A549 (cell line): Measurements from ENCODE around the gene ACTL7B. TPM values are rescaled to one million over a fixed set of nuclear protein-coding genes. Genes with fewer than 3 reads are reported as not detected.

Experiments used
- ATAC-seq, 2 experiments: fragments of 200-7000 bp in 1 of 2; fragments of >200 bp in 1 of 2; cut with Nextera tagmentation in 1 of 2; cut with Tn5 transposase in 1 of 2; 3 replicates each; pipeline versions ENCODE4 v1.8.0 to v1.9.1; 2018 to 2020; ENCODE audit warnings: mild to moderate bottlenecking in 1 of 2, moderate library complexity in 1 of 2
- CTCF ChIA-PET: fragments of 300-600 bp; sonication (Branson Sonifier 250); formaldehyde crosslinking; extraction: SDS; loops from one replicate; lab custom pipeline; 2021; ENCODE audit warnings: antibody characterized with exemption, inconsistent platforms; lab: Yijun Ruan, JAX
- POLR2A ChIA-PET: fragments of 350-600 bp; formaldehyde crosslinking; extraction: SDS; loops from one replicate; lab custom pipeline; 2021; ENCODE audit warnings: antibody characterized with exemption, inconsistent platforms; lab: Yijun Ruan, JAX
- DNase-seq, 2 experiments: peaks; one replicate each; pipeline versions ENCODE4 v3.0.0 to v3.0.0-alpha.2; 2011 to 2016; ENCODE audit warnings: low read depth in 1 of 2, low spot score in 1 of 2
- FAIRE-seq: peaks from 2 replicates; lab custom pipeline; 2011; peaks lifted over from hg19 to GRCh38; lab: Jason Lieb, UNC
- H3K27ac ChIP-seq, 2 experiments: fragments of >200 bp; sonication (Bioruptor Twin); formaldehyde crosslinking; 3 replicates each; pipeline ENCODE4 v1.5.1; 2016 to 2017
- H3K4me1 ChIP-seq: fragments of >200 bp; sonication (Bioruptor Twin); formaldehyde crosslinking; 3 replicates; pipeline ENCODE4 v1.6.1; 2016
- H3K4me2 ChIP-seq: fragments of >200 bp; sonication (Bioruptor Twin); formaldehyde crosslinking; 3 replicates; pipeline ENCODE4 v1.6.1; 2016
- H3K4me3 ChIP-seq: fragments of >200 bp; sonication (Bioruptor Twin); formaldehyde crosslinking; 3 replicates; pipeline ENCODE4 v1.5.1; 2016
- H3K9me3 ChIP-seq: fragments of >200 bp; sonication (Bioruptor Twin); formaldehyde crosslinking; 3 replicates; pipeline ENCODE4 v1.6.1; 2016
- BHLHE40 ChIP-seq: IDR thresholded peaks from 2 replicates; pipeline ENCODE4 v1.6.1; 2012; ENCODE audit warnings: low read depth, low read length, inconsistent platforms
- CEBPB ChIP-seq, 2 experiments: fragments of >200 bp in 1 of 2; sonication (Bioruptor Twin) in 1 of 2; formaldehyde crosslinking in 1 of 2; IDR thresholded peaks; 2 replicates each; pipeline ENCODE4 v1.6.1; 2012 to 2016
- CHD2 ChIP-seq: fragments of 150-350 bp; IDR thresholded peaks from 2 replicates; pipeline ENCODE4 v1.6.1; 2014; ENCODE audit warnings: low read length; ENCODE audit not compliant: partially characterized antibody
- EHMT2 ChIP-seq: fragments of 200-600 bp; sonication (generic); IDR thresholded peaks from 2 replicates; pipeline ENCODE4 v1.6.1; 2016; ENCODE audit warnings: antibody characterized with exemption, low read depth, mild to moderate bottlenecking, moderate library complexity
- EP300 ChIP-seq, 2 experiments: fragments of >200 bp; sonication (Bioruptor Twin); formaldehyde crosslinking; IDR thresholded peaks; 2 replicates in 1 of 2; 3 replicates in 1 of 2; pipeline ENCODE4 v1.6.1; 2016 to 2017
- ESRRA ChIP-seq: fragments of 150-350 bp; IDR thresholded peaks from 2 replicates; pipeline ENCODE4 v1.6.1; 2014; ENCODE audit warnings: mild to moderate bottlenecking, low read length, borderline replicate concordance
- FOSL2 ChIP-seq, 2 experiments: fragments of 450-650 bp in 1 of 2; fragments of >200 bp in 1 of 2; sonication (Bioruptor Twin) in 1 of 2; formaldehyde crosslinking; IDR thresholded peaks; 2 replicates each; pipeline versions ENCODE4 v1.5.0 to v1.6.1; 2016 to 2020; ENCODE audit warnings: mild to moderate bottlenecking in 1 of 2, moderate library complexity in 1 of 2
- GATA3 ChIP-seq: IDR thresholded peaks from 2 replicates; pipeline ENCODE4 v1.6.1; 2012; ENCODE audit warnings: borderline replicate concordance
- HDAC2 ChIP-seq: fragments of 200-600 bp; sonication (generic); IDR thresholded peaks from 2 replicates; pipeline ENCODE4 v1.6.1; 2016
- HOXA7 ChIP-seq: fragments of 250-450 bp; sonication (Bioruptor Pico); IDR thresholded peaks from 2 replicates; pipeline ENCODE4 v1.5.0; 2020; ENCODE audit warnings: mild to moderate bottlenecking, moderate library complexity
- HOXB5 ChIP-seq: fragments of 250-450 bp; sonication (Bioruptor Pico); IDR thresholded peaks from 2 replicates; pipeline ENCODE4 v1.5.0; 2020; ENCODE audit warnings: mild to moderate bottlenecking, moderate library complexity
- JUNB ChIP-seq: fragments of >200 bp; sonication (Bioruptor Twin); formaldehyde crosslinking; IDR thresholded peaks from 2 replicates; pipeline ENCODE4 v1.6.1; 2016
- MAZ ChIP-seq: fragments of 150-350 bp; IDR thresholded peaks from 2 replicates; pipeline ENCODE4 v1.6.1; 2014; ENCODE audit warnings: antibody characterized with exemption, low read depth, low read length, borderline replicate concordance
- NFE2L2 ChIP-seq: fragments of 150-350 bp; conservative IDR thresholded peaks from 2 replicates; pipeline ENCODE4 v1.6.1; 2014; ENCODE audit warnings: low read length
- PHF8 ChIP-seq: fragments of 200-600 bp; sonication (generic); IDR thresholded peaks from 2 replicates; pipeline ENCODE4 v1.6.1; 2016; ENCODE audit warnings: low read depth, mild to moderate bottlenecking, antibody characterized with exemption, moderate library complexity, borderline replicate concordance
- RARB ChIP-seq: fragments of 250-450 bp; sonication (Bioruptor Pico); IDR thresholded peaks from 2 replicates; pipeline ENCODE4 v1.8.0; 2021; ENCODE audit warnings: mild to moderate bottlenecking, moderate library complexity
- RCOR1 ChIP-seq: fragments of 150-350 bp; IDR thresholded peaks from 2 replicates; pipeline ENCODE4 v1.6.1; 2014; ENCODE audit warnings: antibody characterized with exemption, low read length, low read depth
- RFX5 ChIP-seq: fragments of 450-650 bp; IDR thresholded peaks from 2 replicates; pipeline ENCODE4 v1.7.1; 2014; ENCODE audit warnings: antibody characterized with exemption, mild to moderate bottlenecking, moderate library complexity
- SMC3 ChIP-seq: fragments of >200 bp; sonication (Bioruptor Twin); formaldehyde crosslinking; IDR thresholded peaks from 3 replicates; pipeline ENCODE4 v1.6.1; 2018; ENCODE audit warnings: inconsistent platforms
- SREBF2 ChIP-seq: fragments of 450-650 bp; IDR thresholded peaks from 2 replicates; pipeline ENCODE4 v1.6.1; 2014; ENCODE audit warnings: mild to moderate bottlenecking, moderate library complexity
- TFCP2L1 ChIP-seq: fragments of 250-450 bp; sonication (Bioruptor Pico); IDR thresholded peaks from 2 replicates; pipeline ENCODE4 v1.5.0; 2021; ENCODE audit warnings: mild to moderate bottlenecking
- TP53 ChIP-seq: fragments of 250-450 bp; sonication (Bioruptor Pico); IDR thresholded peaks from 2 replicates; pipeline ENCODE4 v1.5.0; 2021; ENCODE audit warnings: mild to moderate bottlenecking, moderate library complexity
- WGBS: methylation state at CpG from one replicate; pipeline ENCODE4 v1.1.6; 2017; ENCODE audit errors: missing lambda C conversion rate; 5-methylcytosine and 5-hydroxymethylcytosine counted together
- polyA plus RNA-seq, 4 experiments: library from polyadenylated mRNA; depleted of rRNA in 3 of 4; stranded (reverse); fragments of >200 nt; fragmentation: RNase III in 1 of 4; extraction: RNeasy Plus Mini Kit Qiagen cat#74134 plus additional on column Dnase treatment in 1 of 4; gene quantifications; 2 replicates in 3 of 4; 3 replicates in 1 of 4; pipeline ENCODE4 v1.2.3, GENCODE V29; 2011 to 2017
- TF ChIP-seq, protein P1 (sequence below): fragments of 200-600 bp; sonication (generic); IDR thresholded peaks from 2 replicates; pipeline ENCODE4 v1.6.1; 2016; ENCODE audit warnings: antibody characterized with exemption, mild to moderate bottlenecking, moderate library complexity
- TF ChIP-seq, protein P2 (sequence below): fragments of 250-450 bp; sonication (Bioruptor Pico); IDR thresholded peaks from 2 replicates; pipeline ENCODE4 v1.5.0; 2021; ENCODE audit warnings: mild to moderate bottlenecking, moderate library complexity, borderline replicate concordance
- TF ChIP-seq, protein P3 (sequence below): fragments of 250-450 bp; sonication (Bioruptor Pico); IDR thresholded peaks from 2 replicates; pipeline ENCODE4 v1.5.0; 2020; ENCODE audit warnings: low read depth, mild to moderate bottlenecking, moderate library complexity
- TF ChIP-seq, protein P4 (sequence below): fragments of 150-350 bp; IDR thresholded peaks from 2 replicates; pipeline ENCODE4 v1.6.1; 2014; ENCODE audit warnings: low read depth, mild to moderate bottlenecking, low read length
- TF ChIP-seq, protein P5 (sequence below): fragments of >200 bp; sonication (Bioruptor Twin); formaldehyde crosslinking; IDR thresholded peaks from 3 replicates; pipeline ENCODE4 v1.5.1; 2016
- TF ChIP-seq, protein P6 (sequence below): fragments of 450-650 bp; IDR thresholded peaks from 2 replicates; pipeline ENCODE4 v1.6.1; 2014; ENCODE audit warnings: antibody characterized with exemption
- TF ChIP-seq, protein P7 (sequence below): fragments of >200 bp; sonication (Bioruptor Twin); formaldehyde crosslinking; IDR thresholded peaks from 3 replicates; pipeline ENCODE4 v1.6.1; 2016

ACTL7B gene
- polyA plus RNA-seq, 2 of the 4 experiments (the other 2 are of a cell fraction), result not detected

DNA sequence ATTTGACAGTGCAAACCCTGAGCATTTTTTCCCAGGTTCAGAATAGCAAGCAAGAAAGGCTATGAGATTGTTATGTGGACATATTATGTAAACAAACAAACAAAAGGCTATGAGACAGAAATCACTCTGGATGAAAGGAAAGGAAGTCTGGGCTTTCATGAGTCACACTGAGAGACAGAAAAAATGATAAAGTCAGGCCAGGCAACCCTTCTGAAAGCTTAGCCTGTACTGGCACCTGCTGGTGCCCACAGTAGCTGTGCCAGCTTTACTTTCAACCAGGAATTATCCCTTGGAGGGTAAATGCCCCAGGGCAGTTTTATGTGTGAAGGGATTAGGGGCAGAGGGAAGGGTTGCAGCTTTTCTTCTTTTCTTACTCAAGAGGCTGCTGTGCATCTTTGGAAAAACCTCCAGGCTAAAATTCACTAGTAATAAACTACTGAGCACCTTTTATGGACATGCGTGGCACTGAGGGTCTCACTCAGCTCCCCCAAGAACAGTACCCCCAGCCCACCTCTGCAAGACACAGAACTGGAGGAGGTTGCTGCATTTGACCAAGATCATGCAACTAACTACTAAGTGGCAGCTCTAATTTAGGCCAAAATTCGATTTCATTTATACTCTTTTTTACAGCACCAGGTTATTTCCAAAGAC is 41.7 kb downstream of the ACTL7B start:
- FAIRE-seq (no peak), ATAC-seq (peak; percentile 92 to 97), DNase-seq (peak; percentile 57 to 63)
- Histone ChIP-seq H3K9me3 (no peaks in the 10 kb centered on the region), H3K4me3 (no peak overlapping the region), H3K27ac (no peak overlapping the region), H3K4me2 (peak overlapping the region; percentile 4; the same call in 1 of the 3 replicates), H3K4me1 (peaks cover 9% of the 10 kb centered on the region; the same call in 2 of the 3 replicates)
- CTCF ChIA-PET, result interaction anchor here (0.5 to 4.0 kb wide), 21 partner anchors 9 to 1516 kb away, joined by 3 to 21 read pairs (median 4); no protein-coding TSS in a partner anchor
- WGBS, result 50% methylated on average over 2 of the region's 2 CpGs
- POLR2A ChIA-PET, result no interaction called here
- no peak for TF ChIP-seq CHD2
- TF ChIP-seq EP300 (IDR thresholded peaks at IDR 0.05), result no peak
- TF ChIP-seq, protein P1, sequence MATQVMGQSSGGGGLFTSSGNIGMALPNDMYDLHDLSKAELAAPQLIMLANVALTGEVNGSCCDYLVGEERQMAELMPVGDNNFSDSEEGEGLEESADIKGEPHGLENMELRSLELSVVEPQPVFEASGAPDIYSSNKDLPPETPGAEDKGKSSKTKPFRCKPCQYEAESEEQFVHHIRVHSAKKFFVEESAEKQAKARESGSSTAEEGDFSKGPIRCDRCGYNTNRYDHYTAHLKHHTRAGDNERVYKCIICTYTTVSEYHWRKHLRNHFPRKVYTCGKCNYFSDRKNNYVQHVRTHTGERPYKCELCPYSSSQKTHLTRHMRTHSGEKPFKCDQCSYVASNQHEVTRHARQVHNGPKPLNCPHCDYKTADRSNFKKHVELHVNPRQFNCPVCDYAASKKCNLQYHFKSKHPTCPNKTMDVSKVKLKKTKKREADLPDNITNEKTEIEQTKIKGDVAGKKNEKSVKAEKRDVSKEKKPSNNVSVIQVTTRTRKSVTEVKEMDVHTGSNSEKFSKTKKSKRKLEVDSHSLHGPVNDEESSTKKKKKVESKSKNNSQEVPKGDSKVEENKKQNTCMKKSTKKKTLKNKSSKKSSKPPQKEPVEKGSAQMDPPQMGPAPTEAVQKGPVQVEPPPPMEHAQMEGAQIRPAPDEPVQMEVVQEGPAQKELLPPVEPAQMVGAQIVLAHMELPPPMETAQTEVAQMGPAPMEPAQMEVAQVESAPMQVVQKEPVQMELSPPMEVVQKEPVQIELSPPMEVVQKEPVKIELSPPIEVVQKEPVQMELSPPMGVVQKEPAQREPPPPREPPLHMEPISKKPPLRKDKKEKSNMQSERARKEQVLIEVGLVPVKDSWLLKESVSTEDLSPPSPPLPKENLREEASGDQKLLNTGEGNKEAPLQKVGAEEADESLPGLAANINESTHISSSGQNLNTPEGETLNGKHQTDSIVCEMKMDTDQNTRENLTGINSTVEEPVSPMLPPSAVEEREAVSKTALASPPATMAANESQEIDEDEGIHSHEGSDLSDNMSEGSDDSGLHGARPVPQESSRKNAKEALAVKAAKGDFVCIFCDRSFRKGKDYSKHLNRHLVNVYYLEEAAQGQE, result no peak
- TF ChIP-seq GATA3, result no peak
- no peak for TF ChIP-seq EHMT2
- TF ChIP-seq SREBF2, result no peak
- TF ChIP-seq RCOR1, result no peak
- TF ChIP-seq, protein P2, sequence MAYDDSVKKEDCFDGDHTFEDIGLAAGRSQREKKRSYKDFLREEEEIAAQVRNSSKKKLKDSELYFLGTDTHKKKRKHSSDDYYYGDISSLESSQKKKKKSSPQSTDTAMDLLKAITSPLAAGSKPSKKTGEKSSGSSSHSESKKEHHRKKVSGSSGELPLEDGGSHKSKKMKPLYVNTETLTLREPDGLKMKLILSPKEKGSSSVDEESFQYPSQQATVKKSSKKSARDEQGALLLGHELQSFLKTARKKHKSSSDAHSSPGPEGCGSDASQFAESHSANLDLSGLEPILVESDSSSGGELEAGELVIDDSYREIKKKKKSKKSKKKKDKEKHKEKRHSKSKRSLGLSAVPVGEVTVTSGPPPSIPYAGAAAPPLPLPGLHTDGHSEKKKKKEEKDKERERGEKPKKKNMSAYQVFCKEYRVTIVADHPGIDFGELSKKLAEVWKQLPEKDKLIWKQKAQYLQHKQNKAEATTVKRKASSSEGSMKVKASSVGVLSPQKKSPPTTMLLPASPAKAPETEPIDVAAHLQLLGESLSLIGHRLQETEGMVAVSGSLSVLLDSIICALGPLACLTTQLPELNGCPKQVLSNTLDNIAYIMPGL (CRISPR knock-in tag), result no peak
- TF ChIP-seq, protein P3, sequence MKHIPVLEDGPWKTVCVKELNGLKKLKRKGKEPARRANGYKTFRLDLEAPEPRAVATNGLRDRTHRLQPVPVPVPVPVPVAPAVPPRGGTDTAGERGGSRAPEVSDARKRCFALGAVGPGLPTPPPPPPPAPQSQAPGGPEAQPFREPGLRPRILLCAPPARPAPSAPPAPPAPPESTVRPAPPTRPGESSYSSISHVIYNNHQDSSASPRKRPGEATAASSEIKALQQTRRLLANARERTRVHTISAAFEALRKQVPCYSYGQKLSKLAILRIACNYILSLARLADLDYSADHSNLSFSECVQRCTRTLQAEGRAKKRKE, result no peak
- peak; percentile 80 for TF ChIP-seq SMC3
- TF ChIP-seq JUNB, result 0 out of 2 replicates have a peak, but pooled peaks have one; percentile 16
- TF ChIP-seq, protein P4, sequence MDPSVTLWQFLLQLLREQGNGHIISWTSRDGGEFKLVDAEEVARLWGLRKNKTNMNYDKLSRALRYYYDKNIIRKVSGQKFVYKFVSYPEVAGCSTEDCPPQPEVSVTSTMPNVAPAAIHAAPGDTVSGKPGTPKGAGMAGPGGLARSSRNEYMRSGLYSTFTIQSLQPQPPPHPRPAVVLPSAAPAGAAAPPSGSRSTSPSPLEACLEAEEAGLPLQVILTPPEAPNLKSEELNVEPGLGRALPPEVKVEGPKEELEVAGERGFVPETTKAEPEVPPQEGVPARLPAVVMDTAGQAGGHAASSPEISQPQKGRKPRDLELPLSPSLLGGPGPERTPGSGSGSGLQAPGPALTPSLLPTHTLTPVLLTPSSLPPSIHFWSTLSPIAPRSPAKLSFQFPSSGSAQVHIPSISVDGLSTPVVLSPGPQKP, result no peak
- TF ChIP-seq, protein P5, sequence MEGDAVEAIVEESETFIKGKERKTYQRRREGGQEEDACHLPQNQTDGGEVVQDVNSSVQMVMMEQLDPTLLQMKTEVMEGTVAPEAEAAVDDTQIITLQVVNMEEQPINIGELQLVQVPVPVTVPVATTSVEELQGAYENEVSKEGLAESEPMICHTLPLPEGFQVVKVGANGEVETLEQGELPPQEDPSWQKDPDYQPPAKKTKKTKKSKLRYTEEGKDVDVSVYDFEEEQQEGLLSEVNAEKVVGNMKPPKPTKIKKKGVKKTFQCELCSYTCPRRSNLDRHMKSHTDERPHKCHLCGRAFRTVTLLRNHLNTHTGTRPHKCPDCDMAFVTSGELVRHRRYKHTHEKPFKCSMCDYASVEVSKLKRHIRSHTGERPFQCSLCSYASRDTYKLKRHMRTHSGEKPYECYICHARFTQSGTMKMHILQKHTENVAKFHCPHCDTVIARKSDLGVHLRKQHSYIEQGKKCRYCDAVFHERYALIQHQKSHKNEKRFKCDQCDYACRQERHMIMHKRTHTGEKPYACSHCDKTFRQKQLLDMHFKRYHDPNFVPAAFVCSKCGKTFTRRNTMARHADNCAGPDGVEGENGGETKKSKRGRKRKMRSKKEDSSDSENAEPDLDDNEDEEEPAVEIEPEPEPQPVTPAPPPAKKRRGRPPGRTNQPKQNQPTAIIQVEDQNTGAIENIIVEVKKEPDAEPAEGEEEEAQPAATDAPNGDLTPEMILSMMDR, result peak; percentile 68
- no peak for TF ChIP-seq FOSL2 (IDR thresholded peaks at IDR 0.05)
- peak; percentile 70; the same call in 1 of the 2 replicates for TF ChIP-seq FOSL2 (CRISPR knock-in tag; IDR thresholded peaks at IDR 0.05)
- TF ChIP-seq BHLHE40, result no peak
- no peak for TF ChIP-seq ESRRA
- TF ChIP-seq CEBPB (IDR thresholded peaks at IDR 0.05), result no peak
- TF ChIP-seq RFX5, result no peak
- TF ChIP-seq MAZ, result no peak
- TF ChIP-seq RARB, result no peak
- no peak for TF ChIP-seq TP53 (CRISPR knock-in tag)
- TF ChIP-seq, protein P6, sequence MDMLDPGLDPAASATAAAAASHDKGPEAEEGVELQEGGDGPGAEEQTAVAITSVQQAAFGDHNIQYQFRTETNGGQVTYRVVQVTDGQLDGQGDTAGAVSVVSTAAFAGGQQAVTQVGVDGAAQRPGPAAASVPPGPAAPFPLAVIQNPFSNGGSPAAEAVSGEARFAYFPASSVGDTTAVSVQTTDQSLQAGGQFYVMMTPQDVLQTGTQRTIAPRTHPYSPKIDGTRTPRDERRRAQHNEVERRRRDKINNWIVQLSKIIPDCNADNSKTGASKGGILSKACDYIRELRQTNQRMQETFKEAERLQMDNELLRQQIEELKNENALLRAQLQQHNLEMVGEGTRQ, result no peak
- TF ChIP-seq, protein P7, sequence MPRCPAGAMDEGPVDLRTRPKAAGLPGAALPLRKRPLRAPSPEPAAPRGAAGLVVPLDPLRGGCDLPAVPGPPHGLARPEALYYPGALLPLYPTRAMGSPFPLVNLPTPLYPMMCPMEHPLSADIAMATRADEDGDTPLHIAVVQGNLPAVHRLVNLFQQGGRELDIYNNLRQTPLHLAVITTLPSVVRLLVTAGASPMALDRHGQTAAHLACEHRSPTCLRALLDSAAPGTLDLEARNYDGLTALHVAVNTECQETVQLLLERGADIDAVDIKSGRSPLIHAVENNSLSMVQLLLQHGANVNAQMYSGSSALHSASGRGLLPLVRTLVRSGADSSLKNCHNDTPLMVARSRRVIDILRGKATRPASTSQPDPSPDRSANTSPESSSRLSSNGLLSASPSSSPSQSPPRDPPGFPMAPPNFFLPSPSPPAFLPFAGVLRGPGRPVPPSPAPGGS, result no peak
- no peak for TF ChIP-seq NFE2L2
- no peak for TF ChIP-seq HDAC2
- TF ChIP-seq TFCP2L1 (CRISPR knock-in tag), result no peak
- no peak for TF ChIP-seq PHF8
- no peak for TF ChIP-seq HOXA7 (CRISPR knock-in tag)
- TF ChIP-seq HOXB5 (CRISPR knock-in tag), result no peak
